ENCODE data around the gene PTGIR.

The PTGIR gene

DNA sequence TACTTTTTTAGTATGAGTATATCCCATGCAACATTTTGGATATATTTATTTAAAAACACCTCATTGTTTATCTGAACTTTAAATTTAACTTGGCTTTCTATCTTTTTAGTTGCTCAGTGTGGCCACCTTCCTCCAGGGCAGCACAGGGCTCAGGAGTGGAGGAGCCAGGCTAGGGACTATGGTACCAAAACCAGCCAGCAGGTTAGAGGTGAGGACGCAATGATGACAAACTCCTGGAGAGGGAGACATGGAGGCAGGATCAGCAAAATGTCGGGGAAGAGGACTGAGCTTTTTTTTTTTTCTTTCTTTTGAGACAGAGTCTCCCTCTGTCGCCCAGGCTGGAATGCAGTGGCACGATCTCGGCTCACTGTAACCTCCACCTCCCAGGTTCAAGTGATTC is 53.4 kb downstream of the PTGIR start:
- H3K9ac ChIP-seq (ENCODE audit: low read length), result no peak overlapping the region
- H3K4me1 ChIP-seq (ENCODE audit: low read length), result peaks cover 14% of the 10 kb centered on the region
- peaks cover 1% of the 10 kb centered on the region for H3K36me3 ChIP-seq (replicated peaks; ENCODE audit: low read depth, low read length)
- H3K9me3 ChIP-seq (ENCODE audit: insufficient read depth, low read length), result no peaks in the 10 kb centered on the region
- no peak overlapping the region for H3K27ac ChIP-seq (ENCODE audit: low read length)
- H3K79me2 ChIP-seq (ENCODE audit: low read length), result no peaks in the 10 kb centered on the region
- no peaks in the 10 kb centered on the region for H4K20me1 ChIP-seq (ENCODE audit: insufficient read depth, low read length)
- no peak overlapping the region for H2AFZ ChIP-seq (ENCODE audit: low read depth, low read length)
- no peak overlapping the region for H3K4me2 ChIP-seq (ENCODE audit: low read length)
- 0 out of 2 replicates have a peak, but pooled peaks cover 5% of the 10 kb centered on the region for H3K27me3 ChIP-seq (ENCODE audit: low read depth, low read length)
- no peak overlapping the region for H3K4me3 ChIP-seq (ENCODE audit: low read length)
- TF ChIP-seq, protein P1, sequence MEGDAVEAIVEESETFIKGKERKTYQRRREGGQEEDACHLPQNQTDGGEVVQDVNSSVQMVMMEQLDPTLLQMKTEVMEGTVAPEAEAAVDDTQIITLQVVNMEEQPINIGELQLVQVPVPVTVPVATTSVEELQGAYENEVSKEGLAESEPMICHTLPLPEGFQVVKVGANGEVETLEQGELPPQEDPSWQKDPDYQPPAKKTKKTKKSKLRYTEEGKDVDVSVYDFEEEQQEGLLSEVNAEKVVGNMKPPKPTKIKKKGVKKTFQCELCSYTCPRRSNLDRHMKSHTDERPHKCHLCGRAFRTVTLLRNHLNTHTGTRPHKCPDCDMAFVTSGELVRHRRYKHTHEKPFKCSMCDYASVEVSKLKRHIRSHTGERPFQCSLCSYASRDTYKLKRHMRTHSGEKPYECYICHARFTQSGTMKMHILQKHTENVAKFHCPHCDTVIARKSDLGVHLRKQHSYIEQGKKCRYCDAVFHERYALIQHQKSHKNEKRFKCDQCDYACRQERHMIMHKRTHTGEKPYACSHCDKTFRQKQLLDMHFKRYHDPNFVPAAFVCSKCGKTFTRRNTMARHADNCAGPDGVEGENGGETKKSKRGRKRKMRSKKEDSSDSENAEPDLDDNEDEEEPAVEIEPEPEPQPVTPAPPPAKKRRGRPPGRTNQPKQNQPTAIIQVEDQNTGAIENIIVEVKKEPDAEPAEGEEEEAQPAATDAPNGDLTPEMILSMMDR (IDR thresholded peaks at IDR 0.05; ENCODE audit: low read depth, low read length), result peak; percentile 9; the same call in 1 of the 2 replicates
- no peak for TF ChIP-seq EZH2phosphoT487 (IDR thresholded peaks at IDR 0.05; ENCODE audit: low read depth)

Data from OCI-LY3 (cell line).